Epithelial cell of proximal tubule (primary cell): ENCODE results near the gene SPDYE6. TPM values are rescaled to one million over a fixed set of nuclear protein-coding genes. Genes with fewer than 3 reads are reported as not detected.
"Not testable (repeated sequence)": the region's sequence is repeated elsewhere in the genome, so short reads cannot be mapped to it uniquely, and the experiment has no call there.

Source experiments
- DNase-seq: peaks from one replicate; pipeline ENCODE4 v3.0.0-alpha.2; 2011; ENCODE audit warnings: low read depth
- H3K4me3 ChIP-seq: 2 replicates; pipeline ENCODE4 v1.5.1; 2011; ENCODE audit warnings: low read depth, mild to moderate bottlenecking, low read length
- total RNA-seq: library from RNA; depleted of rRNA; stranded (reverse); fragments of >200 nt; gene quantifications from 2 replicates; pipeline ENCODE4 v1.2.3, GENCODE V29; 2015
- TF ChIP-seq, protein P1 (sequence below): conservative IDR thresholded peaks from 2 replicates; pipeline ENCODE4 v1.5.1; 2012; ENCODE audit warnings: low read depth, mild to moderate bottlenecking, low read length

The SPDYE6 gene
- total RNA-seq, 1 donor from 2014 or later = not detected

DNA sequence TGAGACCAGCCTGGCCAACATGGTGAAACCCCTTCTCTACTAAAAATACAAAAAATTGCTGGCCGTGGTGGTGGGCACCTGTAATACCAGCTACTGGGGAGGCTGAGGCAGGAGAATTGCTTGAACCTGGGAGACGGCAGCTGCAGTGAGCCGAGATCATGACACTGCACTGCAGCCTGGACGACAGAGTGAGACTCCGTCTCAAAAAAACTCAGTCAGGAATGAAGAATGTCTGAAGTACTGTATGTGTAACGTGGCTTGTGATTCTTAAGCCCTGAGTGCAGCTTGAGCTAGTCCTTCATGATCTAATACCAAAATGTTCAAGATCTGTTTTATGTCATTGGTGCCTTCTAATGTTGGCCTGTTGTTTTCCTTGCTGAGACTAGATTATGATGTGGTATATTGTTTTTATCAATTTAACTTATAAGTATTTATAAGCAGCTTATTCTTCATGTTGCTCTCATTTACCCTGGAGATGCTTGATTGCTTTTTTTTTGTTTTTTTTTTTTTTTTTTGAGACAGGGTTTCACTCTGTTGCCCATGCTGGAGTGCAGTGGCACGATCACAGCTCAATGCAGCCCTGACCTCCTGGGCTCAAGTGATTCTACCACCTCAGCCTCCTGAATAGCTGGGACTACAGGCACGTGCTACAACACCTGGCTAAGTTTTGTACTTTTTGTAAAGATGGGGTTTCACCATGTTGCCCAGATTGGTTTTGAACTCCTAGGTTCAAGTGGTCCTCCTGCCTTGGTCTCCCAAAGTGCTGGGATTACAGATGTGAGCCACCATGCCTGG lies 25.4 kb downstream of the SPDYE6 start:
- DNase-seq, H3K4me3 ChIP-seq: not testable (repeated sequence)

DNA sequence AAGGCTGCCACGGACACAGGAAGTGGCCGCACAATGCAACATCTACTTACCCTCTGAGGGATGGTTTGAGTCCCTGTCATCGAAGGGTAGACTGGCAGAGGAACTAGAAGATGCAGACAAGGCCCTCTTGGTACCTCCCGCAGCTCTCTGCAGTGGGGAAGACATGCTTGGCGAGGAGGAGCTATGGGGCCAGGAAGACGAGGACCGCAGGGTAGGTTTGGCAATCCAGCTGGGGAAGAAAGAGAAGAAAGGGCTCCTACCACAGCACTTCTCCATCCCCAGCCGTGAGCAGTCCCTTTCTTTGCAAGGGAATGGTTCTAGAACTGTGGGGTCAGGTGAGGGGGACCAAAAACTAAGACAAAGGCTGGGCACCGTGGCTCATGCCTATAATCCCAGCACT lies 26.9 kb downstream of the SPDYE6 start:
- H3K4me3 ChIP-seq, DNase-seq: not testable (repeated sequence)

DNA sequence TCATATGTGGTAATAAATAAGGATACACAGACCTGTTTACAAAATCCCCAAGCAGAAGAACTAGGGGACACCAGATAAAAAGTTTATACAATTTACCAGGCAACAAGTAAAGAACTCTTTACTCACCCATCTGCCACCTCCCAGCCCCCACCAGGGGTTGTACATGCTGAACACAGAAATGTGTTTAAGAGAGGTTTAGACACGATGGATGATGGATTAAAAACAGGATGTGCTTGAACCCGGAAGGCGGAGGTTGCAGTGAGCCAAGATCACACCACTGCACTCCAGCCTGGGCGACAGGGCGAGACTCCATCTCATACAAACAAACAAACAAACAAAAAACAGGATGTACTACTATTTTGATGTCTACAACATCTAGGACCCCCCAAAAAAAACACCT lies 27.4 kb downstream of the SPDYE6 start:
- H3K4me3 ChIP-seq, DNase-seq: not testable (repeated sequence)

DNA sequence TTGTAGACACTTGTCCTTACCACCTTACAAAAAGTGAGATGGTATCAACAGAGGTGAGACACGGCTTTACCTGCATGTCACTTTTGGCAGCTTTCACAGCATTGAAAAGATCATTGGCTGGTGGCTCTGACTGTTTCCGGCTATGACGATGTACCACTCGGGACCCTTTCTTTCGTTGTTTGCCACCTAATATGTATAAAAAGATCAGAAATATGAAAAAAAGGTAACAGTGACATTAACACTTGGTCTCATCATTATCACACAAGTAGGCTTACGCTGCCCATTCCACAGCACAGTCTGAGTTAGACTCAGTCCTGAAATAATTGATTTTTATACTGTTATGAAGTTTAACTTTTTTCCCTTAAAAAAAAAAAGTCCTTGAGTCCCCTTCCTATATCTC lies 29.1 kb downstream of the SPDYE6 start:
- not testable (repeated sequence) for DNase-seq, H3K4me3 ChIP-seq

DNA sequence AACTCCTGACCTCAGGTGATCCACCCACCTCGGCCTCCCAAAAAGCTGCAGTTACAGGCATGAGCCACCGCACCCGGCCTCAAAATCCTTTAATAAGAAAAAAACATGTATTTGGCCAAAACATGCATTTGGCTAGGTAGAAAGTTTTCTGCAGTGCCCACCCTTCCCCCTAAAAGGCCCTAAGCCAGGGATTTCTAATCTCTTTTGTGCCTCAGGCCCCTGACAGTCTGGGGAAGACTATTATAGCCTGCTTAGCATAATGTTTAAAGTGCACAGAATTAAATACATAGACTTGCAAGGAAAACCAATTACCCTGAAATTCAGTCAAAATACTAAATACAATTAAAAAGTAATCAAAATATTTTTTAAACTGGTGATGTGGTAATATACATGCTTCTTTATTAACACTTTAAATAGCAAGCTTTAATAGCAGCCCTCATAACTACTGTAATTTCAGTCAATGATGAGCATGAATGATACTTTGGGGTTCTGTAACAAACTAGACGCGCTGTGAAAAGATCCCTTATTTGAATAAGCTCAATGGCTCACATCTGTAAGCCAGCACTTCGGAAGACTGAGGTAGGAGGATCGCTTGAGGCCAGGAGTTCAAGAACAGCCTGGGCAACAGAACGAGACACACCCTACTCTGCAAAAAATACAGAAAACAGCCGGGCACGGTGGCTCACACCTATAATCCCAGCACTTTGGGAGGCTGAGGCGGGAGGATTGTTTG lies 29.9 kb downstream of the SPDYE6 start:
- TF ChIP-seq, protein P1, sequence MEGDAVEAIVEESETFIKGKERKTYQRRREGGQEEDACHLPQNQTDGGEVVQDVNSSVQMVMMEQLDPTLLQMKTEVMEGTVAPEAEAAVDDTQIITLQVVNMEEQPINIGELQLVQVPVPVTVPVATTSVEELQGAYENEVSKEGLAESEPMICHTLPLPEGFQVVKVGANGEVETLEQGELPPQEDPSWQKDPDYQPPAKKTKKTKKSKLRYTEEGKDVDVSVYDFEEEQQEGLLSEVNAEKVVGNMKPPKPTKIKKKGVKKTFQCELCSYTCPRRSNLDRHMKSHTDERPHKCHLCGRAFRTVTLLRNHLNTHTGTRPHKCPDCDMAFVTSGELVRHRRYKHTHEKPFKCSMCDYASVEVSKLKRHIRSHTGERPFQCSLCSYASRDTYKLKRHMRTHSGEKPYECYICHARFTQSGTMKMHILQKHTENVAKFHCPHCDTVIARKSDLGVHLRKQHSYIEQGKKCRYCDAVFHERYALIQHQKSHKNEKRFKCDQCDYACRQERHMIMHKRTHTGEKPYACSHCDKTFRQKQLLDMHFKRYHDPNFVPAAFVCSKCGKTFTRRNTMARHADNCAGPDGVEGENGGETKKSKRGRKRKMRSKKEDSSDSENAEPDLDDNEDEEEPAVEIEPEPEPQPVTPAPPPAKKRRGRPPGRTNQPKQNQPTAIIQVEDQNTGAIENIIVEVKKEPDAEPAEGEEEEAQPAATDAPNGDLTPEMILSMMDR = no peak
- DNase-seq = no peak
- H3K4me3 ChIP-seq = no peak overlapping the region

DNA sequence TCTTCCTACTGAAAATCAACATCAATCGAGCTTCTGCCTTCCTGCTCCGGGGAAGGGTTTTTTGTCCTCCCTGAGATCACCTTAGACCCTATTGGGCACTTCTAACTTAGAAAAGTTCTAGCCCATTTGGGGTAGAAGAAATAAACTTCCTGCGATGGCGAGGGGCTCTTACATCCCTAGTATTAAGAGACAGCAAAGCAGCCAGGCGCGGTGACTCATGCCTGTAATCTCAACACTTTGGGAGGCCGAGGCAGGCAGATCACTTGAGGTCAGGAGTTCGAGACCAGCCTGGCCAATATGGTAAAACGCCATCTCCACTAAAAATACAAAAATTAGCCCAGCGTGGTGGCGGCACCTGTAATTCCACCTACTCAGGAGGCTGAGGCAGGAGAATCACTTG lies 31.1 kb downstream of the SPDYE6 start:
- DNase-seq, H3K4me3 ChIP-seq: not testable (repeated sequence)

DNA sequence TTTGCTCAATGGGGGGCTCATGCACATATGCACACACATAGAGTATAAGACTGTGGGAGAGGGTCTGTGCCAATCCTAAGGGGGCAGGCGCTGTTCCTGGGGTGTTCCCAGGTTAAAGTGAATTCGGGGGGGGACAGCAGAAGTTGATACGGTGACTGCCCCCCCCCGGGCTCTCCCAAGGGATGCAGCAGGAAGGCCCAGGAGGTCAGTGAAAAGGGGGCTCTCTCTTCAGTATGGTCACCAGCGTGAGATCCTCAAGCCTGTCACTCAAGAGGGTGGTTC lies 32.4 kb downstream of the SPDYE6 start:
- no peak for DNase-seq
- TF ChIP-seq, protein P1 = no peak

DNA sequence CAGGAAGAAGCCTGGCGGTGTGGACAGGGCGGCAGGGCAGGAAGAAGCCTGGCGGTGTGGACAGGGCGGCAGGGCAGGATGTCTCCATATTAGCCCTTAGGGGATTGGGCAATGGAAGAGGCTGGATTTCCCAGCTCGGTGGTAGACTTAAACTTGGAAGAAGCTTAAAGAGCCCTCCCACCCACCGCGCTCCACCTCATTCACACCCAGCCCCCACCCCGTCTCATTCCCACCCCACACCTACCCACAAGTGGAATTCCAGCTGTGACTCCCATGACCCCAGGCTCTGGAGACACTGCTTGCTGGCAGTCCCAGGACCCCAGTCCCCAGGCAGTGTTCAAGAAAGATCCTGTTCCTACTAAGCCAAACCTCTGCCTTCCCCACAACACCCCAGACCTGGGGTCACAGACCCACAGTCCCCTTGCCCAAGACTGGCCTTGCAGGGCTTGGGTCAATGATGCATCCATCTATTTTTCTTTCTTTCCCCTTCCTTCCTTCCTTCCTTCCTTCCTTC lies 34.0 kb downstream of the SPDYE6 start:
- no peak for DNase-seq
- TF ChIP-seq, protein P1 = no peak
- no peak overlapping the region for H3K4me3 ChIP-seq

More for the DNA sequence above, 32.4 kb downstream of the SPDYE6 start:
- no peak overlapping the region for H3K4me3 ChIP-seq

DNA sequence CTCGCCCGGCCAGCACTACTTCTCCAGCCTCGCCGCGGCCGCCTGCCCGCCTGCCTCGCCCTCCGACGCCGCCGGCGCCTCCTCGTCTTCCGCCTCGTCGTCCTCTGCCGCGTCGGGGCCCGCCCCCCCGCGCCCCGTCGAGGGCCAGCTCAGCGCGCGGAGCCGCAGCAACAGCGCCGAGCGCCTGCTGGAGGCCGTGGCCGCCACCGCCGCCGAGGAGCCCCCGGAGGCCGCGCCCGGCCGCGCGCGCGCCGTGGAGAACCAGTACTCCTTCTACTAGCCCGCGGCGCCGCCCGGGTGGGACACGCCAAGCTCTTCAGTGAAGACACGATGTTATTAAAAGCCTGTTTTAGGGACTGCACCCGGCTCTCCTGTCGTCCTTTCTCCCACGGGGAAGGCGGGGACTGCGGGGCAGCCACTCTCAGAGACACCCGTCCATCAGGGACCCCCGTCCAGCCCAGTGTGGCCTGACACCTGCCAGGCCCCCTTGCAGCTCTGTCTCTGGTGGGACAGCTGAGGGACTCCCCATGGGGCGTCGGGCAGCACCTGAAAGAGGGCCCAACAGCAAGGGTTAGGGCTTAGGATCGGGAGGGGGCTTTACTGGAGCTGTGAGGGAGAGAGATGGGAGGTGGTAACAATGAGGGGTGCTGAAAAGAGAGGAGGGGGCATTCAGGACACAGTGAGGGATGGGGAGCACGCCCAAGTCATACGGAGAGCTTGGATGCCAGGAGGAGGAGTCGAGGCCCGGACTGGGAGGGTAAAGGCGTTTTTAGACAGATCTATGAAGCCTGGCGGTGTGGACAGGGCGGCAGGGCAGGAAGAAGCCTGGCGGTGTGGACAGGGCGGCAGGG lies 34.7 kb downstream of the SPDYE6 start:
- H3K4me3 ChIP-seq = no peak overlapping the region
- DNase-seq = no peak
- TF ChIP-seq, protein P1 = no peak
